Stimulated activated CD4-positive, alpha-beta T cell treated with anti-CD3 and anti-CD28 coated beads, Interleukin-4, amount 100 ng/mL, for 4 hours (primary cell): Measurements from ENCODE around the gene RNF215.
"Not testable (repeated sequence)": the region's sequence is repeated elsewhere in the genome, so short reads cannot be mapped to it uniquely, and the experiment has no call there.

Source experiments
- DNase-seq, 2 experiments: peaks; one replicate each; pipeline ENCODE4 v3.0.0-alpha.2; 2020

The RNF215 gene

DNA sequence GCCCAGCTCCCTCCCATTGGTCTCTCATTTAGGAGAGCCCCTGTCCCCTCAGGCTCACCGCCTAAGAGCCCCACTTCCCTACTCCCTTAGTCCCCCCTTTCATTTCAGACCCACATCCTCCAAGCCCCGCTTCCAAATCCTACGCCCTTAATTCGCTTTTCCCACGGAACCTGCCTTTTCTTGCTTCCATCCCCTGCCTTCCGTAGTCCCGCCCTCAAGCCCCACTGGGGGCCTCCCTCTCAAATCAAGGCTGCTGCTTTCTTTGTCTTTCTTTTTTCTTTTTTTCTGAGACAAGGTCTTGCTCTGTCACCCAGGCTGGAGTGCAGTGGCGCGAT, 30.0 kb downstream of the RNF215 start:
- no peak for DNase-seq

DNA sequence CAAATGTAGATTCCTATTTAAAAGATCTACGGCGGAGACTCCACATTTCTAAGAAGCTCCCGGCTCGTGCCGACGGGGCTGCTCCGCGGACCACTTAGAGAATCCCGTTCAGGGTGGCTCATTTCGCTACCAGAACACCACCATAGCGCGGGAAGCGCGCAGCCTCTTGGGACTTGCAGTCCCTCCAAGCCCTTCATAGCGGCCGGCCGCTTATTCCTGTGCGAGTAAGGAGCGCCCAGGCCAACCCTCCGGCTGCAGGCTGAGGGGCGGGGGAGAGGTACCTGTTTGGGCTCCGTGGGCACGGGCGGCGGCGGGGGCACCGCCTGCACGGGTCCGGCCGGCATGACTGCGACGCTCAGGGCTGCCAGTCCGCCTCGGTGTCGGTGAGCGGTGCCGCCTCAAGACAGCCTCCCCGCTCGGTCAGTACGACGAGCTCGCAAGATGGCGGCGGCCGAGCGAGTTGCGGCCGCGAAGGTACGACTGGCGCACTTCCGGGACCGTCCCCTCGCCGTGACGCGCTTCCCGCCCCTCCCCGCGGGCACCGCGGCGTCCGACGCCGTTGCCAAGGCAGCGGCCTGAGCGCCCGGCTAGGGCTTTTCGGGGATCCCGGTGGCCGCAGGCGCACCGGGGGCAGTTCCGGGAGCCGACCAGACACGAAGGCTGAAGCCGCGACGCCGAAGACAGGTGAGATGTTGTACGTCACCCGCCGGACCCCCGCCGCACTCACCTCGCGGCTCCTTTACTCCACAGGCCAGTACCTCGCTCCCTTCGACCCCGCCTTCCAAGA, 30.6 kb downstream of the RNF215 start, which contains the start of the genes CCDC157 and SF3A1:
Gene CCDC157, plus strand, starts transcription at position 559 of the 787 bp plus-strand sequence. CDS start 8,994 bp downstream, outside the sequence.
Gene SF3A1, minus strand, starts transcription at position 446 of the 787 bp plus-strand sequence. Its CDS starts 102 bp downstream, at position 344.
- peak; percentile 80 to 85 for DNase-seq

DNA sequence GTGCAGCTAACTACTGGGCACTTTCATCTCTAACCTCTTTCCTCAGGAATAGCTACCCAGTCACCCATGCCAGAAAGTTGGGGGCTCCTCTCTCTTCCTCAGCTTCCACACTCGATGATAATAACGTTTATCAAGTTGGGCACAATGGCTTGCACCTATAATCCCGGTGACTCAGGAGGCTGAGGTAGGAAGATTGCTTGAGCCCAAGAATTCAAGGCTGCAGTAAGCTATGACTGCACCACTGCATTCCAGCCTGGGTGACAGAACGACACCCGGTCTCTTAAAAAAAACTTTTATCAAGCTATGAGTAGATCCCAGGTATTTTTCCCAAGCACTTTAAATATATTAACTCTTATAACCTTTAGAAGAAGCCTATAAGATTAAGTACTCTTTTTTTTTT, 32.6 kb downstream of the RNF215 start:
- no peak for DNase-seq

DNA sequence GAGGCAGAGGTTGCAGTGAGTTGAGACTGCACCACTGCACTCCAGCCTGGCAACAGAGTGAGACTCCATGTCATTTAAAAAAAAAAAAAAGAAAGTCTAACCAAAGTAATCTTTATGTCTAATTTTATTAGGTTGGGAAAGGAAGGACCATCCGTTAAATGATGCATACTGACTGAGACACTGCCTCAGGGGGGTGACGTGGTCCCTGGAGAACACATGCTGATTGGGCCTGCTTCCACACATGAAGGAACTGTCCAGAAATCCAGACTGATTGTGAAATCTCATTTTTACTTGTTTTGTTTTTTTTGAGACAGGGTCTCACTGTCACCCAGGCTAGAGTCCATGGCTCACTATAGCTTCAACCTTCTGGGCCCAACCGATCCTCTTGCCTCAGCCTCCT, 36.0 kb downstream of the RNF215 start:
- DNase-seq = no peak

DNA sequence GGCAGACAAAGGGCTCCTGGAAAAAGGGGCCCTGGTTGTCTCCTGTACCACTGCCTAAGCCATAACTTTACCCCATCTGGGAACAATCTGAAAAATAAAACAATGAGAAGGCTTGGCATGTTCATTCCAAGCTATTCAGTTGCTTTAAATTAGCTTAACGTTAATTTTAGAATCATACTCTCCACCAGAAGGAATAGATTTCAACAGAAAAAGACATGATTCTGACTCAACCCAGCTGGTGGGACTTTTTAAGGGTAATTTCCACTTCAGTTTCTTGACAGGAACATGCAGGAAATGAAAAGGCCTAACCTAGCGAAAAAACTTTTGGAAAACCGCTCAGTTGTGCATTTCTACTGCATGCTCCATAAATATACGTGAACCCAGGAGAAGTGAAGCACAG, 38.4 kb downstream of the RNF215 start:
- DNase-seq = no peak

DNA sequence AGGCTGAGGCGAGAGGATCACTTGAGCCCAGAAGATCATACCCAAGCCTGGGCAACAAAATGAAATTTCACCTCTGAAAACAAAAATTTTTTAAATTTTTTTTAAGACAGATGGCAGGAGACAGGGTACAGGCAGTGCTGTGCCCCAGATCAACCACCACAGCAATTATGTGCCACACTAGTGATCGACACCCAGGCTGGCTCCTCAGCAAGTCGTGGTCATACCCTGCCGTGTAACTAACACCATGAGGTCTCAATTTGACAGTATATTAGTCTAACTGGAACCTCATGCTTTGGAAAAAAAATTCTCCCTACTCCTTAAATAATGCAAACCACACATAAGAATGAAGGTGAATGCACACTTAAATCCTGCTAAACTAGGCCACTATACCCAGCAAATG, 38.8 kb downstream of the RNF215 start:
- DNase-seq = no peak

DNA sequence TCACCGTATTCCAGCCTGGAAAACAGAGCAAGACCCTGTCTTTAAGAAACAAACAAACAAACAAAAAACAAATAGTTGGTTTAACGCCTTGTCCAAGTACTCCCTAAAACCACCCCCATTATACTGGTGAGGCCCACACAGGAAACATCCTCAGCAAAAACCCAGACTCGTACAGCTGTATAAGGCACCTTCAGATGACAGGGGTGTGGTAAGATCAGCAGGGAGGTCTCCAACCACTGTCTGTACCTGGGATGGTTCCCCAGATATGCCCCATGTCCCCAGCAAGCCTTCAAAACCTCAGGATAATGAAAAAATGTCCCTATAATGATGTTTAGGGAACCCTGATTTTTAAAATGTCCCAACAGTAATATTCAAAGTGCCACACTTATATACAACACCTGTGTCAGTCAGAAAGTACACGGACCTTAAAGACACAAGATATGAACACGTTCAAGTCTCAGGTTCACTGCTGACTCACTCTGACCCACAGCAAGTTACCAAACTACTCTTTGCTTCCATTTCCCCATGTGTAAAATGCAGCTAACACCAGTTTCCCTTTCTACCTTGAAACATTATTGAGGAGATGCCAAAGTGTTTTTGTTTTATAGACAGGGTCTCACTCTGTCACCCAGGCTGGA, 39.8 kb downstream of the RNF215 start:
- no peak for DNase-seq

DNA sequence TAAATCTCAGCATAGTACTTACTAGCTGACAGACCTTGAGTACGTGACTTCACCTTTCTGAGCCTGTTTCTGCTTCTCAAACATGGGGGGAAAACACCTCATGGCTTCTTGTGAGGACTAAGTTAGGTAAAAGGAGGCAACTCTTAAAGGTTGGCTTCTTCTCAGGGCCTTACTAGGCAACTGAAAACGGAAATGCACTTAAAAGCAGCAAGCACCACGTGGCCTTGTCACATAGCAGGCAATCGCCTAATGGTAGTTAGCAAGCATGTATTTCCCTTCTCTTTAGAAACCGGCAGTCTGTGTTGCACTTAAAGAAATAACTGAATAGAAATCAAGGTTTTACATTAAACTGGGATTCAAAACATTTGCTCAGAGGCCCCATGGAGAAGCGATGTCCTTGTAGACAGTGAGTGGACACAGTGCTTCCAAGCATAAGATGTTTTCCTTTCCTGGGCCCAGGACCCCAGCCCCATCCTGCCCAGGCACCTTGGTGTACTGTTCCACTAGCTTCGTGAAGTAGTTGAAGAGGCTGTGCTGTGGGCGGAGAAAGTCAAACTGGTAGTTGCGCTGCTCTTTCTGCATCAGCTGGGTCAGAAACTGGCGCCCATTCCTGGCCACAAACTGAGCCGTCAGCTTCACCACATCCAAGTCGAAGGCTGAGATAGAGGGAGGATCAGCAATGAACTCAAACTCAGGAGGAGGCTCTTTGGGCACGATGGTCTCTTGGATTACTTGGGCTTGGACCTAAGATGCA, 42.6 kb downstream of the RNF215 start:
- DNase-seq = no peak

DNA sequence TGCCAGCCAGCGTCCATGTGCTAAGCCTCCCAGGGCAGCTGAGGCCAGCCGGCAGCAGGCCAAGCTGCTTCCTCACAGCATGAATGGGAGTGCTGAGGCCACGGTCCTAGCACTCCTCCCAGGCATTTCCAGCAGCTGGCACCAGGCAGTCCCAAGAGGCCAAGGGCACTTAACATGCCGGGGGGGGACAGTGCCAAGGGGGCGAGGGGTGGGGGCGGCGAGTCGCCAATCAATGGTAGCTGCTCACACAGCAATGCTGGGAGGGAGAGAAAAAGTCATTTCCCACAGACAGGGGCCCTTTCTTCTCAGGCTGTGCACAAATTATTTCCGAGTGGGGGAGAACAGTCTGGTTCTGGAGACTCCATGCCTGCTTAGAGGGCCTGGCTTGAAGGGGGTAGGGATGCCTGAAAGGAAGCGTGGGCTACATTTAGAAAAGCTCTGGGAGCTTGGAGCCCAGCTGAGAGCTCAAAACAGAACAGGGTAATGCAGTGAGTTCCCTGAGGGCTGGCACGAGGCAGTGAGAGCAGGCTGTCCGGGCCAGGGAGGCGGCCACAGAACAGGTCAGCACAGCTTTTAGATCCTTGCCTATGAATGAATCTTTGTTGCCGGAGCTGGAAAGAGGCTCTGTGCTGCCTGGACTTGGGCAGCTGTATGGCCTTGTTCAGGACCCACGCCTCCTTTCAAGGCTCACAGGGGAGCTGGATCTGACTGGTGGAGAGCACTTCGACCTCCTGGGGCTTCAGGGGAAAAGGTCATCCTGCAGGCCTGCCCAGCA, 46.1 kb downstream of the RNF215 start:
- no peak for DNase-seq

GRCh38 chr22:30338802-30339201, 48.4 kb downstream of the RNF215 start:
- DNase-seq = no peak

DNA sequence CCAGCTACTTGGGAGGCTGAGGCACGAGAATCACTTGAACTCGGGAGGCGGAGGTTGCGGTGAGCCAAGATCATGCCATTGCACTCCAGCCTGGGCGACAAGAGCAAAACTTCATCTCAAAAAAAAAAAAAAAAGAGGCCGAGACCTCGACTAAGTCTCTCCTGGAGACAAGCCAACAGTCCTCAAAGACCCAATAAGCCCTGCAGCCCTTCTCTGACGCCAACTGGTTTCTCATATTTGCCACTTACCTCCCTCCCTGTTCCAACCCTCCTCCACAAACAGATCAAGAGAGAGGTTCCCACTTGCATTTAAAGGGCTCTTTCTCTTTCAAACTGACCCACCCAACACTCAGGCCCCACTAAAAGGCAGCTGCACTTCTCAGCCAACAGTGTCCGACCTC, 48.9 kb downstream of the RNF215 start:
- not testable (repeated sequence) for DNase-seq

DNA sequence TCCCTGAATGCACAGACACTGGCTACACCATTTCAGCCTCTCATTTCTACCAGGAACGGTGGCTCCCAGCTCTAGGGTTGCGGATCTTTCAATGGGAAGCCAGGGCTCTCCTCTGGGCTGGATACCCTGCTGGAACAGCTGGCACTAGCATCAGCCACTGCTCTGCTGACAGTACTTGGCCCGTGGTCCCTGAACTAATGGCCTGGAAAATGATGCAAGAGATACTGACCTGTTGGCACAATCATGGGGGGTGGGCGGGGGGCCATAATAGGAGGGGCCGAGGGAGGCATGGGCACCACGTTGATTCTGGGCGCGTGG, 49.8 kb downstream of the RNF215 start:
- DNase-seq = no peak

- no peak for DNase-seq
These were observed 50.3 kb downstream of the RNF215 start for GRCh38 chr22:30336752-30337460.

- DNase-seq = no peak
These were observed 52.0 kb downstream of the RNF215 start for GRCh38 chr22:30335236-30335635.

DNA sequence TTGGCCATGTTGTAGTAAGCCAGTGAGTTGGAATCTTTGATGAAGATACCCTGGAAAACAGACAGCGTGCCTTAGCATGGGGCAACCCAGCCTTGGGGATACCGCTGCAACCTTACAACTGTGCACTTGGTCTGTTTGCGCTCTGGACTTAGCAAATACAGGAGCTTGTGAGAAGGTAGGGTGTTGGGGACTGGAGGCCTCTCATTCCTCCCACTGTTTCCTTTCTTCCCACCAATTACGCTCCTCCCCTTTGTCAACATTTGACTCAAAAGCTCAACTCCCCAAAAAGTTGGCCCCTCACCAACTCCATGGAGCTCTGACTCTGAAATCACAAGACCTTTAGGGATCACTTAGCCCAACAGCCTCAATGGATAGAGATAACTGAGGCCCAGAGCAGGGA, 52.6 kb downstream of the RNF215 start:
- DNase-seq = no peak

- no peak for DNase-seq
These were observed 53.5 kb downstream of the RNF215 start for GRCh38 chr22:30333707-30334087.

DNA sequence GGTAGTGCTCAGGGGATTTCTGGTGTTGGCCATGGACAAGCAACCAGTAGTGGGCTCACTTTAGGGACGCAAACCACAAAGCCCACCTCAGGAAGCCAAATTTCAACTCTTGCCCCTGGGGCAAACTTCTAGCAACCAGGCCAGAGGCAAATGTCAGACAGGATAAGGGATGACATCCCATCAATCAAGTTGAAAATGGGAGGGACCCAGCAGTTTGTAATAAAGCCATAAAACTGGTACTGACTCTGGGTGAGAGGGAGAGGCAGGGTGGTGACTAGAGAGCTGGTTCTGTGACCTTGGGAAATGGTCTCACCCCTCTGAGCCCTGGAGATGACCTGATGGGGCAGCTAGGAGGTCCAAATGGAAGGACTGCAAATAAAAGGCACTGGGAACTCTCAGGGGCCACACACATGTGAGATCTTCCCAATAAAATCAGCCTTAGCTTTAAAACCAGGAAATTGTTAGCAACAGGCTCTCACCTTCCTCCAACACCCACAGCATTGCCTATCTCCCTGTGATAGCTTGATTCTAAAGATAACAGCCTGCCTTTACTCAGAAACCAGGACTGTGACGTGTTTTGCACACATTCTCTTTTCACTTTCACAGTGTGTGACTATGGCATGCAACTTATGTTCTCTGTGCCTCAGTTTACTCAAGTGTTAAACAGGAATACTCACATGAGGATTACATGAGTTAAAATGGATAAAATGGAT, 54.1 kb downstream of the RNF215 start:
- no peak for DNase-seq

GRCh38 chr22:30332551-30332950, 54.7 kb downstream of the RNF215 start:
- no peak for DNase-seq
